ENCODE results near the gene DNM1.

DNM1 gene

GRCh38 chr9:128193469-128194096, 9.6 kb upstream of the DNM1 start:
- FAIRE-seq, result no peak
- no peak for DNase-seq (ENCODE audit: insufficient read length, low spot score)
- no peak for TF ChIP-seq CTCF (IDR thresholded peaks at IDR 0.05; ENCODE audit: insufficient read depth, missing control alignments)

- FAIRE-seq (no peak), DNase-seq (ENCODE audit: insufficient read length, low spot score) (no peak)
- no peak for TF ChIP-seq CTCF (IDR thresholded peaks at IDR 0.05; ENCODE audit: insufficient read depth, missing control alignments)
Measured at GRCh38 chr9:128201441-128202369, 1.5 kb upstream of the DNM1 start.

GRCh38 chr9:128202648-128203023, 543 bp upstream of the DNM1 start:
- FAIRE-seq, result no peak
- no peak for DNase-seq (ENCODE audit: insufficient read length, low spot score)

GRCh38 chr9:128203707-128204551, 750 bp downstream of the DNM1 start:
- FAIRE-seq, result no peak
- DNase-seq (ENCODE audit: insufficient read length, low spot score), result peak; percentile 93
- no peak for TF ChIP-seq CTCF (IDR thresholded peaks at IDR 0.05; ENCODE audit: insufficient read depth, missing control alignments)

More at GRCh38 chr9:128202648-128203023, 543 bp upstream of the DNM1 start:
- TF ChIP-seq CTCF (IDR thresholded peaks at IDR 0.05; ENCODE audit: insufficient read depth, missing control alignments), result no peak

GRCh38 chr9:128204858-128205257, 1.7 kb downstream of the DNM1 start:
- FAIRE-seq (no peak), DNase-seq (ENCODE audit: insufficient read length, low spot score) (no peak)
- no peak for TF ChIP-seq CTCF (IDR thresholded peaks at IDR 0.05; ENCODE audit: insufficient read depth, missing control alignments)

- no peak for TF ChIP-seq CTCF (IDR thresholded peaks at IDR 0.05; ENCODE audit: insufficient read depth, missing control alignments)
- FAIRE-seq, result no peak
- DNase-seq (ENCODE audit: insufficient read length, low spot score), result no peak
Measured at GRCh38 chr9:128205296-128205944, 2.2 kb downstream of the DNM1 start.

Data from D721Med (cell line).